NCI-H187 treated with DMSO at 0.1 percent for 48 hours (cell line): ENCODE data around the gene SIGLEC6.

Experiments used
- DNase-seq: peaks from one replicate; lab custom pipeline; 2025; lab: John Stamatoyannopoulos, UW

SIGLEC6 gene

GRCh38 chr19:51476164-51476563, 55.3 kb downstream of the SIGLEC6 start:
- no peak for DNase-seq

GRCh38 chr19:51473009-51473707, 58.3 kb downstream of the SIGLEC6 start:
- no peak for DNase-seq

GRCh38 chr19:51472607-51473006, 58.9 kb downstream of the SIGLEC6 start:
- no peak for DNase-seq

- DNase-seq = no peak
These were observed 59.9 kb downstream of the SIGLEC6 start for GRCh38 chr19:51471527-51471926.

GRCh38 chr19:51470966-51471365, 60.5 kb downstream of the SIGLEC6 start:
- DNase-seq = no peak

GRCh38 chr19:51469629-51470028, 61.8 kb downstream of the SIGLEC6 start:
- no peak for DNase-seq

GRCh38 chr19:51469162-51469561, 62.3 kb downstream of the SIGLEC6 start:
- DNase-seq = no peak

GRCh38 chr19:51468545-51468920, 62.9 kb downstream of the SIGLEC6 start:
- DNase-seq = no peak

GRCh38 chr19:51467864-51468544, 63.5 kb downstream of the SIGLEC6 start:
- DNase-seq = no peak
